Choroid plexus epithelial cell (primary cell): Measurements from ENCODE around the gene UBE3B.

Experiments used
- DNase-seq: peaks from one replicate; pipeline ENCODE4 v3.0.0-alpha.2; 2010; ENCODE audit warnings: low read depth
- H3K4me3 ChIP-seq: 2 replicates; pipeline ENCODE4 v1.5.1; 2011; ENCODE audit warnings: low read depth, mild to moderate bottlenecking, control low read depth, low read length, moderate library complexity
- CTCF ChIP-seq: conservative IDR thresholded peaks from 2 replicates; pipeline ENCODE4 v1.5.1; 2011; ENCODE audit warnings: low read depth, mild to moderate bottlenecking, control low read depth, inconsistent platforms, low read length, moderate library complexity

The UBE3B gene

GRCh38 chr12:109489016-109489954 is 11.9 kb downstream of the UBE3B start:
- no peak for TF ChIP-seq CTCF
- H3K4me3 ChIP-seq = no peak overlapping the region
- no peak for DNase-seq

- no peak for DNase-seq
- TF ChIP-seq CTCF = no peak
- H3K4me3 ChIP-seq = no peak overlapping the region
Observed at GRCh38 chr12:109489955-109490565, 12.6 kb downstream of the UBE3B start.

- TF ChIP-seq CTCF = no peak
- DNase-seq = no peak
- no peak overlapping the region for H3K4me3 ChIP-seq
Observed at GRCh38 chr12:109491671-109492070, 14.2 kb downstream of the UBE3B start.

GRCh38 chr12:109492371-109492770 is 14.9 kb downstream of the UBE3B start:
- TF ChIP-seq CTCF = no peak
- DNase-seq = no peak
- H3K4me3 ChIP-seq = no peak overlapping the region

GRCh38 chr12:109493090-109493489 is 15.7 kb downstream of the UBE3B start:
- no peak for DNase-seq
- TF ChIP-seq CTCF = no peak
- H3K4me3 ChIP-seq = no peak overlapping the region

GRCh38 chr12:109493938-109494337 is 16.5 kb downstream of the UBE3B start:
- no peak for TF ChIP-seq CTCF
- DNase-seq = no peak
- no peak overlapping the region for H3K4me3 ChIP-seq

- H3K4me3 ChIP-seq = no peak overlapping the region
- DNase-seq = no peak
- TF ChIP-seq CTCF = no peak
Observed at GRCh38 chr12:109494348-109494881, 17.0 kb downstream of the UBE3B start.
